ENCODE results near the gene NSD2.

DNA sequence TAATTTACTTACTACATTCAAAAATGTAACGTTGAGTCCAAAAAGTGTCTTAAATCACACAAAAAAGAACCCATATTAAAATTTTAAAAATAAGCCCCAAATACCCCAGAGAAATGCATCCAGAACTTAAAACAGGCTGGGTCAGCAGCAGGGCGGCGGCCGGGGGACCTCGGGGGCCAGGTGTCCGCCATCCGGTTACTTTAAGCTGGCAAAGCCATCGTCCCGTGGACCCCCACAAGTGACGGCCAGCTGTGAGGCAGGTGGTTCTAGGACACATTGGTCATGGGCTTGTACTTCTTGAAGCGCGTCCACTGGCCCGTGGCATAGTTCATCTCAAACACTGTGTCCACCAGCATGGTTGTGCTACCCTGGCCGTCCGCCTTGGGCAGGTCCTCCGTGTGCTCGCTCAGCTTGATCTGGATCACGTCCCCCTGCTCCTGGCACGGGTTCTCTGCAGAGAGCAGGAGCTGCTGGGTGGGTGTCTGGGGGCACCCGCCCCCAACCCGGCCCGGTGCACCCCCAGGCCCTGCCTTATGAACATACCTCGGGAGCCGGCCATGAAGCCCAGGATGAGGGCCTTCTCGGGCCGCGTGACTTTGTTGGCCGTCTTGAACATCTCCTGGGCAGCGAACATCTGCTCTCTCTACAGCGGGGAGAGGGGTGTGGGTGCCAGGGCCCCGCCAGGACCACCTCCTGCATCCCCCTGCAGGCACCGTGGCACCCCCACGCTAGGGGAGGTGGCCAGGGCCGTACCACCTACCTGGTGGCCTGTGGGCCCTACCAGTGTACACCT is 112.1 kb downstream of the NSD2 start:
- TF ChIP-seq, protein P1, sequence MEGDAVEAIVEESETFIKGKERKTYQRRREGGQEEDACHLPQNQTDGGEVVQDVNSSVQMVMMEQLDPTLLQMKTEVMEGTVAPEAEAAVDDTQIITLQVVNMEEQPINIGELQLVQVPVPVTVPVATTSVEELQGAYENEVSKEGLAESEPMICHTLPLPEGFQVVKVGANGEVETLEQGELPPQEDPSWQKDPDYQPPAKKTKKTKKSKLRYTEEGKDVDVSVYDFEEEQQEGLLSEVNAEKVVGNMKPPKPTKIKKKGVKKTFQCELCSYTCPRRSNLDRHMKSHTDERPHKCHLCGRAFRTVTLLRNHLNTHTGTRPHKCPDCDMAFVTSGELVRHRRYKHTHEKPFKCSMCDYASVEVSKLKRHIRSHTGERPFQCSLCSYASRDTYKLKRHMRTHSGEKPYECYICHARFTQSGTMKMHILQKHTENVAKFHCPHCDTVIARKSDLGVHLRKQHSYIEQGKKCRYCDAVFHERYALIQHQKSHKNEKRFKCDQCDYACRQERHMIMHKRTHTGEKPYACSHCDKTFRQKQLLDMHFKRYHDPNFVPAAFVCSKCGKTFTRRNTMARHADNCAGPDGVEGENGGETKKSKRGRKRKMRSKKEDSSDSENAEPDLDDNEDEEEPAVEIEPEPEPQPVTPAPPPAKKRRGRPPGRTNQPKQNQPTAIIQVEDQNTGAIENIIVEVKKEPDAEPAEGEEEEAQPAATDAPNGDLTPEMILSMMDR (IDR thresholded peaks at IDR 0.05): no peak
- TF ChIP-seq POLR2A (IDR thresholded peaks at IDR 0.05): no peak
